Measurements from ENCODE around the gene TRABD. TPM values are rescaled to one million over a fixed set of nuclear protein-coding genes. Genes with fewer than 3 reads are reported as not detected.

TRABD gene
- polyA plus RNA-seq, 4 donors: 43.3 to 84.6 (median 66.9) TPM

DNA sequence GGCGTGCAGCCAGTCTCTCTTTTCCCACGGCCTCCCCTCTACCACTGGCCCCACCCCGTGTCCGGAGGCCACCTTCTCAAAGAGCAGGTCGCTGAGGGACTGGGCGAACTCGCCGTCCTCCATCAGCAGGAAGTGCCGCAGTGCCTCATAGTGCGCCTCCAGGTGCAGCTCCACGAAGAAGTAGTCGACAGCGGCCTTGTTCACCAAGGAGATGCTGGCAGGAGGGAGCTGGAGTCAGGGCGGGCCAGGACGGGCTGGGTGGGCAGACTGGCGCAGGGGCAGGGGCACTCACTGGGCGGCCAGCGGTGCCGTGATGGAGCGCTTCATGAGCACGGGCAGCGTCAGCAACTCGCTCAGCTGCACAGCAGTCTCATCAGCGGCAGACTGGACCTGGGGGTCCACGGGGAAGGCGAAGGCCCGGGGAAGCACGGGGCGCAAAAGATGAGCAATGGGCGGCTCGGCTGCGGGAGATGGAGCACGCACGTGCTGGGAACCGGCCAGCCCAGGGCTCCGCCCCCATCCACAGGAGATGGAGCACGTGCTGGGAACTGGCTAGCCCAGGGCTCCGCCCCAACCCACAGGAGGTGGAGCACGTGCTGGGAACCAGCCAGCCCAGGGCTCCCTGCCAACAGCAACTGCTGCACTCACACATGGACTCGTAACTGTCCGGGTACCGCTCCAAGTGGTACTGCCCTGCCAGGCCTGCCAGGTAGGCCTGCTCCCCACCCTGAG, 33.4 kb downstream of the TRABD start:
- Histone ChIP-seq H3K9me3 (ENCODE audit: control insufficient read depth in 2 of 2, insufficient read depth in 1 of 2, low read depth in 1 of 2, low read length in 1 of 2) (no peaks in the 10 kb centered on the region), H3K27ac (ENCODE audit: low read depth in 1 of 3, low read length in 2 of 3) (no peak overlapping the region), H3K36me3 (ENCODE audit: control insufficient read depth in 3 of 3, insufficient read depth in 2 of 3, low read depth in 1 of 3, low read length in 3 of 3) (peaks cover 9 to 97% (median 21%) of the 10 kb centered on the region in 3 donors), H3K4me3 (ENCODE audit: low read depth in 1 of 3, low read length in 3 of 3) (no peak overlapping the region), H3K27me3 (ENCODE audit: control insufficient read depth in 3 of 3, insufficient read depth in 3 of 3, low read length in 3 of 3) (no peaks in the 10 kb centered on the region), H3K4me1 (ENCODE audit: control insufficient read depth in 3 of 3, insufficient read depth in 2 of 3, low read depth in 1 of 3, low read length in 2 of 3) (no peaks in the 10 kb centered on the region)
- no peak for FAIRE-seq
- DNase-seq: peak; percentile 65 to 90
- 63 to 76% (median 71%) methylated on average over 35 to 42 of the region's 42 CpGs for WGBS, 3 donors

DNA sequence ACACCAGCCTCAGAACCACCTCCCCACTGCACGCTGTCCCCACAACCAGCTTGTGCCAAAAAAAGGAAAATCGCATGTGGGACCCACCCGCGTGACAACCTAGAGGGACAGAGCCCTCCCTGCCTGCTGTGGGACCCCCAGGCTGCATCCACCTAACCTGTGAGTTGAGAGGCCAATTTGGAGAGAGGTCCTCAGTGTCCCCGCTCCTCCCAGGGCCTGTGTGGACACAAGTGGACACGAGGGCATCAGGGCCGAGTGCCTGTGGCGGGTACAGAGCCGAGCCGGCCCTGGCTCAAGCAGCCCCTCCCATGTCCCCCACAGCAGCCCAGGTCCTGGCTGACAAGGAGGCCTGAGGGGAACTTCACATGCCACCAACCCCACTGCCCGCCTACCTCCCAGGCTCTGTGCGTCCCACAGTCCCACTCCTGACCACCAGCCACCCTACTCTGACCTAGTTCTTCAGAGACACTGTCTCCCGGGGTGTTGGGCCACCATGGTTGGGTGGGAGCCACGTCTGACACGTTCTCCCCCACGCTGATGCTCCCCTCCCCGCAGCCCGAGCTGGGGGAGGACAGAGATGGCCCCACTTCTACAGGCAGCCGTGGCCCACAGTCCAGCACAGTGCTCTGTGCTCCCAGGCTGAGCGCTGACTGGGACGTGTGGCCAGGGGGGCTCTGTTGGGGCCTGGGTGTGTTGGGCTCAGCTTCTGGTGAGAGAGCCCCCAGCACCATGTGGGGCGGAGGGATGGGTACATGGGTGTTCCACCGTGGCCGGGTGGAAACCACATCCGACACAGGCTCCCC, 34.3 kb downstream of the TRABD start:
- no peak for FAIRE-seq

DNA sequence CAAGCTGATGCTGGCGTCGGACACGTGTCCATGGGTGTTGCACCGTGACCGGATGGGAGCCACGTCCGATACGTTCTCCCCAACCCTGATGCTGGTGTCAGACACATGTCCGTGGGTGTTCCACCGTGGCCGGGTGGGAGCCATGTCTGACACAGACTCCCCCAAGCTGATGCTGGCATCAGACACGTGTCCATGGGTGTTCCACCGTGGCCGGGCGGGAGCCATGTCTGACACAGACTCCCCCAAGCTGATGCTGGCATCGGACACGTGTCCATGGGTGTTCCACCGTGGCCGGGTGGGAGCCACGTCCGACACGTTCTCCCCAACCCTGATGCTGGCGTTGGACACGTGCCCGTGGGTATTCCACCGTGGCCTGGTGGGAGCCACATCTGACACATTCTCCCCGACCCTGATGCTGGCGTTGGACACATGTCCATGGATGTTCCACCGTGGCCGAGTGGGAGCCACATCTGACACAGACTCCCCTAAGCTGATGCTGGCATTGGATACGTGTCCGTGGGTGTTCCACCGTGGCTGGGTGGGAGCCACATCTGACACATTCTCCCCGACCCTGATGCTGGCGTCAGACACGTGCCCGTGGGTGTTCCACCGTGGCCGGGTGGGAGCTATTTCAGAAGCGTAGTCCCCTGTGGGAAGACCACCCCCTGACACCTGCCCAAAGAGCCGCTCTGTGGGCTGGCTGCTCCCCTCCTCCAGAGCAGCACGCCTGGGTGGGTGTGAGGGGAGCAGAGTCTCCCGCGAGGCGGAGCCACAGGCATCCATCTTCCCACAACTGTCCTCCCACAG, 35.1 kb downstream of the TRABD start:
- Histone ChIP-seq H3K9me3 (ENCODE audit: control insufficient read depth in 2 of 2, insufficient read depth in 1 of 2, low read depth in 1 of 2, low read length in 1 of 2) (no peaks in the 10 kb centered on the region), H3K27me3 (ENCODE audit: control insufficient read depth in 3 of 3, insufficient read depth in 3 of 3, low read length in 3 of 3) (no peaks in the 10 kb centered on the region), H3K27ac (ENCODE audit: low read depth in 1 of 3, low read length in 2 of 3) (no peak overlapping the region), H3K4me1 (ENCODE audit: control insufficient read depth in 3 of 3, insufficient read depth in 2 of 3, low read depth in 1 of 3, low read length in 2 of 3) (peaks cover 0 to 7% (median 0%) of the 10 kb centered on the region in 3 donors), H3K36me3 (ENCODE audit: control insufficient read depth in 3 of 3, insufficient read depth in 2 of 3, low read depth in 1 of 3, low read length in 3 of 3) (peaks cover 12 to 94% (median 24%) of the 10 kb centered on the region in 3 donors), H3K4me3 (ENCODE audit: low read depth in 1 of 3, low read length in 3 of 3) (no peak overlapping the region)
- FAIRE-seq (no peak), DNase-seq (no peak)
- 96 to 98% (median 97%) methylated on average over 45 of the region's 45 CpGs for WGBS, 3 donors

More for the DNA sequence above, 34.3 kb downstream of the TRABD start:
- H3K36me3 ChIP-seq (ENCODE audit: control insufficient read depth in 3 of 3, insufficient read depth in 2 of 3, low read depth in 1 of 3, low read length in 3 of 3): peaks cover 7 to 95% (median 24%) of the 10 kb centered on the region in 3 donors
- no peak for DNase-seq
- 86 to 89% (median 86%) methylated on average over 25 of the region's 25 CpGs for WGBS, 3 donors
- H3K4me3 ChIP-seq (ENCODE audit: low read depth in 1 of 3, low read length in 3 of 3): no peak overlapping the region
- no peak overlapping the region for H3K27ac ChIP-seq (ENCODE audit: low read depth in 1 of 3, low read length in 2 of 3)
- no peaks in the 10 kb centered on the region for H3K9me3 ChIP-seq (ENCODE audit: control insufficient read depth in 2 of 2, insufficient read depth in 1 of 2, low read depth in 1 of 2, low read length in 1 of 2)
- H3K27me3 ChIP-seq (ENCODE audit: control insufficient read depth in 3 of 3, insufficient read depth in 3 of 3, low read length in 3 of 3): no peaks in the 10 kb centered on the region
- H3K4me1 ChIP-seq (ENCODE audit: control insufficient read depth in 3 of 3, insufficient read depth in 2 of 3, low read depth in 1 of 3, low read length in 2 of 3): no peaks in the 10 kb centered on the region

- Histone ChIP-seq H3K27ac (ENCODE audit: low read depth in 1 of 3, low read length in 2 of 3) (no peak overlapping the region), H3K36me3 (ENCODE audit: control insufficient read depth in 3 of 3, insufficient read depth in 2 of 3, low read depth in 1 of 3, low read length in 3 of 3) (peaks cover 14 to 93% (median 25%) of the 10 kb centered on the region in 3 donors), H3K4me1 (ENCODE audit: control insufficient read depth in 3 of 3, insufficient read depth in 2 of 3, low read depth in 1 of 3, low read length in 2 of 3) (peaks cover 0 to 7% (median 0%) of the 10 kb centered on the region in 3 donors), H3K9me3 (ENCODE audit: control insufficient read depth in 2 of 2, insufficient read depth in 1 of 2, low read depth in 1 of 2, low read length in 1 of 2) (no peaks in the 10 kb centered on the region), H3K27me3 (ENCODE audit: control insufficient read depth in 3 of 3, insufficient read depth in 3 of 3, low read length in 3 of 3) (no peaks in the 10 kb centered on the region), H3K4me3 (ENCODE audit: low read depth in 1 of 3, low read length in 3 of 3) (no peak overlapping the region)
- WGBS, 3 donors: 92 to 94% (median 93%) methylated on average over 16 to 19 of the region's 19 CpGs
- no peak for FAIRE-seq
- no peak for DNase-seq
These were observed 35.9 kb downstream of the TRABD start for GRCh38 chr22:50221410-50222300.

- FAIRE-seq (no peak), DNase-seq (no peak)
- Histone ChIP-seq H3K9me3 (ENCODE audit: control insufficient read depth in 2 of 2, insufficient read depth in 1 of 2, low read depth in 1 of 2, low read length in 1 of 2) (no peaks in the 10 kb centered on the region), H3K4me1 (ENCODE audit: control insufficient read depth in 3 of 3, insufficient read depth in 2 of 3, low read depth in 1 of 3, low read length in 2 of 3) (peaks cover 0 to 7% (median 0%) of the 10 kb centered on the region in 3 donors), H3K36me3 (ENCODE audit: control insufficient read depth in 3 of 3, insufficient read depth in 2 of 3, low read depth in 1 of 3, low read length in 3 of 3) (peaks cover 12 to 93% (median 24%) of the 10 kb centered on the region in 3 donors), H3K4me3 (ENCODE audit: low read depth in 1 of 3, low read length in 3 of 3) (no peak overlapping the region), H3K27ac (ENCODE audit: low read depth in 1 of 3, low read length in 2 of 3) (no peak overlapping the region), H3K27me3 (ENCODE audit: control insufficient read depth in 3 of 3, insufficient read depth in 3 of 3, low read length in 3 of 3) (no peaks in the 10 kb centered on the region)
- WGBS, 3 donors: 91 to 93% (median 92%) methylated on average over 8 of the region's 8 CpGs
These were observed 36.8 kb downstream of the TRABD start for GRCh38 chr22:50222508-50222907.

- H3K4me1 ChIP-seq (ENCODE audit: control insufficient read depth in 3 of 3, insufficient read depth in 2 of 3, low read depth in 1 of 3, low read length in 2 of 3): peaks cover 0 to 7% (median 0%) of the 10 kb centered on the region in 3 donors
- WGBS, 3 donors: 92 to 93% (median 92%) methylated on average over 16 of the region's 16 CpGs
- FAIRE-seq: no peak
These were observed 38.4 kb downstream of the TRABD start for GRCh38 chr22:50224071-50224470.

DNA sequence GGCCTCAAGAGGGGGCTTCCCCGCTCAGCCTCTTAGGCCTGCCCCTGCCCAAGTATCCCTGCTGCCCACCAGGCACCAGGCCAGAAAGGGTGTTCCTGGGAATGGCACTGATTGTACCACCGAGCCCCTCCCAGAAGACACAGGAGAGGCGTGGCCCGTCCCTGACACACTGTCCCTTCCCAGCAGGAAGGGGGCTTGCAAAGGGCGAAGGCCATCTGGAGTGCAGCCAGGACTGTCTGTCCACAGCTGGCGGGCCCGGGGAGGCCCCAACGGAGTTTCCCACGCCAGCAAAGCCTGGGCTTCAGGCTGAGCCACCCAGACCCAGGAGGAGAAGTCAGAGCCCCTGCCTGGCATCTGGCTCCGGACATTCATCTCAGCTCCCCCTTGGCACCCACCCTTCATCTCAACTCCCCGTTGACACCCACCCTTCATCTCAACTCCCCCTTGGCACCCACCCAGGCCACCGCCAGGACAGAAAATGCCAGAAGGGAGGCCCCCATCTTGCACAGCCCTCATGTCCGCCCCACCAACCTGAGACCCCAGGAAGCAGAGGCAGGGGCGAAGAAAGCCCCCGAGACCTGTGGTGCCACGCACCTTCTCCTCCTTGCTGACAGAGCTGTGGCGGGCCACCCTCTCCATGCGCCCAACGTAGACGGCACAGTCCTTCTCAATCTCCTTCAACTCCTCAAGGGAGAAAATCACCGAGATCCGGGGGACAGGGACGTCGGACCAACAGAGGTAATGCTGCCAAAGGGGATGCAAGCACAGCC, 39.7 kb downstream of the TRABD start:
- H3K27me3 ChIP-seq (ENCODE audit: control insufficient read depth in 3 of 3, insufficient read depth in 3 of 3, low read length in 3 of 3): no peaks in the 10 kb centered on the region
- H3K4me1 ChIP-seq (ENCODE audit: control insufficient read depth in 3 of 3, insufficient read depth in 2 of 3, low read depth in 1 of 3, low read length in 2 of 3): peaks cover 0 to 7% (median 0%) of the 10 kb centered on the region in 3 donors
- DNase-seq (no peak), FAIRE-seq (no peak)
- peaks cover 12 to 91% (median 26%) of the 10 kb centered on the region in 3 donors for H3K36me3 ChIP-seq (ENCODE audit: control insufficient read depth in 3 of 3, insufficient read depth in 2 of 3, low read depth in 1 of 3, low read length in 3 of 3)
- H3K27ac ChIP-seq (ENCODE audit: low read depth in 1 of 3, low read length in 2 of 3): no peak overlapping the region
- no peaks in the 10 kb centered on the region for H3K9me3 ChIP-seq (ENCODE audit: control insufficient read depth in 2 of 2, insufficient read depth in 1 of 2, low read depth in 1 of 2, low read length in 1 of 2)
- 62 to 81% (median 75%) methylated on average over 18 to 24 of the region's 24 CpGs for WGBS, 3 donors
- H3K4me3 ChIP-seq (ENCODE audit: low read depth in 1 of 3, low read length in 3 of 3): no peak overlapping the region

More at GRCh38 chr22:50224071-50224470, 38.4 kb downstream of the TRABD start:
- H3K4me3 ChIP-seq (ENCODE audit: low read depth in 1 of 3, low read length in 3 of 3): no peak overlapping the region
- H3K9me3 ChIP-seq (ENCODE audit: control insufficient read depth in 2 of 2, insufficient read depth in 1 of 2, low read depth in 1 of 2, low read length in 1 of 2): no peaks in the 10 kb centered on the region
- no peak overlapping the region for H3K27ac ChIP-seq (ENCODE audit: low read depth in 1 of 3, low read length in 2 of 3)
- no peak for DNase-seq
- H3K36me3 ChIP-seq (ENCODE audit: control insufficient read depth in 3 of 3, insufficient read depth in 2 of 3, low read depth in 1 of 3, low read length in 3 of 3): peaks cover 12 to 93% (median 26%) of the 10 kb centered on the region in 3 donors
- no peaks in the 10 kb centered on the region for H3K27me3 ChIP-seq (ENCODE audit: control insufficient read depth in 3 of 3, insufficient read depth in 3 of 3, low read length in 3 of 3)

Measured in small intestine (tissue), 7 donors.